H1 (cell line): ENCODE measurements around the gene TACC2. TPM values are rescaled to one million over a fixed set of nuclear protein-coding genes. Genes with fewer than 3 reads are reported as not detected.
"Not testable (repeated sequence)": the region's sequence is repeated elsewhere in the genome, so short reads cannot be mapped to it uniquely, and the experiment has no call there.

Experiments used
- CTCF ChIA-PET: fragments of 300-600 bp; sonication (Branson Sonifier 250); formaldehyde crosslinking; loops from one replicate; lab custom pipeline; 2021; ENCODE audit not compliant: partially characterized antibody; lab: Charles Lee
- POLR2A ChIA-PET: fragments of 300-600 bp; sonication (Branson Sonifier 250); formaldehyde crosslinking; loops from one replicate; lab custom pipeline; 2021; ENCODE audit warnings: inconsistent platforms; ENCODE audit not compliant: partially characterized antibody; lab: Charles Lee
- DNase-seq, 2 experiments: peaks; one replicate each; pipeline versions ENCODE4 v3.0.0 to v3.0.0-alpha.2; 2010 to 2022; ENCODE audit warnings: low spot score in 2 of 2, low read depth in 1 of 2, mixed read lengths in 1 of 2
- FAIRE-seq: peaks from 2 replicates; lab custom pipeline; 2011; peaks lifted over from hg19 to GRCh38; lab: Jason Lieb, UNC
- H2AFZ ChIP-seq: 2 replicates; pipeline ENCODE4 v1.8.1; 2012; ENCODE audit warnings: low read length, inconsistent platforms
- H2AK5ac ChIP-seq: 2 replicates; pipeline ENCODE4 v1.6.1; 2013; ENCODE audit warnings: low read depth, low read length
- H2BK120ac ChIP-seq: replicated peaks from 2 replicates; pipeline ENCODE3; 2013; ENCODE audit warnings: low read depth, low read length, inconsistent platforms
- H2BK12ac ChIP-seq: 2 replicates; pipeline ENCODE4 v1.6.1; 2013; ENCODE audit warnings: low read depth, low read length
- H2BK15ac ChIP-seq: 2 replicates; pipeline ENCODE4 v1.6.1; 2013; ENCODE audit warnings: low read length
- H2BK20ac ChIP-seq: 2 replicates; pipeline ENCODE4 v1.6.1; 2013; ENCODE audit warnings: low read length
- H2BK5ac ChIP-seq: 2 replicates; pipeline ENCODE4 v1.6.1; 2013; ENCODE audit warnings: low read depth, low read length
- H3K14ac ChIP-seq: 2 replicates; pipeline ENCODE4 v1.6.1; 2013; ENCODE audit warnings: inconsistent platforms; ENCODE audit not compliant: insufficient read length
- H3K18ac ChIP-seq: 2 replicates; pipeline ENCODE4 v1.6.1; 2013; ENCODE audit warnings: low read length; ENCODE audit errors: extremely low read depth
- H3K23ac ChIP-seq: 2 replicates; pipeline ENCODE4 v1.6.1; 2013; ENCODE audit warnings: inconsistent platforms; ENCODE audit not compliant: insufficient read length
- H3K23me2 ChIP-seq: 2 replicates; pipeline ENCODE4 v1.6.1; 2013; ENCODE audit warnings: low read depth, low read length
- H3K27ac ChIP-seq: 2 replicates; pipeline ENCODE4 v1.6.1; 2011; ENCODE audit warnings: low read depth, low read length, inconsistent platforms
- H3K27me3 ChIP-seq, 4 experiments: replicated peaks in 1 of 4; 1 replicate in 1 of 4; 2 replicates in 3 of 4; pipeline versions ENCODE4 v1.6.1 to v1.8.1; 2011 to 2013; ENCODE audit warnings: low read length in 3 of 4, mild to moderate bottlenecking in 3 of 4, inconsistent platforms in 2 of 4, mixed read lengths in 2 of 4, moderate library complexity in 1 of 4; ENCODE audit not compliant: control insufficient read depth in 3 of 4, insufficient read depth in 3 of 4; ENCODE audit errors: extremely low read depth in 1 of 4
- H3K36me3 ChIP-seq, 4 experiments: 2 replicates each; pipeline versions ENCODE4 v1.6.1 to v1.8.1; 2011 to 2013; ENCODE audit warnings: mild to moderate bottlenecking in 4 of 4, low read length in 3 of 4, moderate library complexity in 2 of 4, control low read depth in 1 of 4, inconsistent platforms in 1 of 4; ENCODE audit not compliant: insufficient read depth in 4 of 4, control insufficient read depth in 2 of 4
- H3K4ac ChIP-seq: replicated peaks from 2 replicates; pipeline ENCODE3; 2013; ENCODE audit warnings: low read length, low read depth, mixed read lengths, inconsistent platforms; ENCODE audit not compliant: insufficient read length
- H3K4me1 ChIP-seq, 4 experiments: replicated peaks in 1 of 4; 1 replicate in 1 of 4; 2 replicates in 3 of 4; pipeline versions ENCODE4 v1.6.1 to v1.8.1; 2011 to 2013; ENCODE audit warnings: low read length in 3 of 4, inconsistent platforms in 2 of 4, mixed read lengths in 1 of 4; ENCODE audit not compliant: insufficient read depth in 4 of 4, control insufficient read depth in 3 of 4
- H3K4me2 ChIP-seq, 2 experiments: 2 replicates each; pipeline versions ENCODE4 v1.6.1 to v1.8.1; 2011 to 2013; ENCODE audit warnings: low read depth in 2 of 2, low read length in 2 of 2, control low read depth in 1 of 2, inconsistent platforms in 1 of 2, mild to moderate bottlenecking in 1 of 2; ENCODE audit not compliant: insufficient read depth in 1 of 2
- H3K4me3 ChIP-seq, 4 experiments: fragments of 200-600, 300-600 bp in 1 of 4; sonication (generic), shearing (Covaris generic), sonication (Bioruptor Twin) in 1 of 4; 2 replicates each; pipeline versions ENCODE4 v1.5.1 to v1.8.1; 2011 to 2016; ENCODE audit warnings: low read length in 4 of 4, low read depth in 3 of 4, control low read depth in 2 of 4, inconsistent platforms in 2 of 4, mild to moderate bottlenecking in 2 of 4, mixed read lengths in 1 of 4, moderate library complexity in 1 of 4; ENCODE audit not compliant: insufficient read depth in 2 of 4; ENCODE audit errors: extremely low read depth in 1 of 4
- H3K56ac ChIP-seq: replicated peaks from 2 replicates; pipeline ENCODE3; 2013; ENCODE audit warnings: low read depth, mild to moderate bottlenecking, mixed read lengths, low read length, inconsistent platforms; ENCODE audit not compliant: insufficient read length
- H3K79me1 ChIP-seq: 2 replicates; pipeline ENCODE4 v1.6.1; 2013; ENCODE audit warnings: low read depth, low read length, control low read depth
- H3K79me2 ChIP-seq, 2 experiments: 2 replicates each; pipeline versions ENCODE4 v1.6.1 to v1.8.1; 2012 to 2013; ENCODE audit warnings: low read length in 2 of 2, mild to moderate bottlenecking in 2 of 2, inconsistent platforms in 1 of 2; ENCODE audit not compliant: insufficient read depth in 2 of 2, control insufficient read depth in 1 of 2
- H3K9ac ChIP-seq, 4 experiments: replicated peaks in 1 of 4; 1 replicate in 1 of 4; 2 replicates in 3 of 4; pipeline versions ENCODE4 v1.6.1 to v1.8.1; 2011 to 2013; ENCODE audit warnings: low read depth in 3 of 4, low read length in 3 of 4, control low read depth in 2 of 4, mild to moderate bottlenecking in 2 of 4, moderate library complexity in 2 of 4, inconsistent platforms in 1 of 4; ENCODE audit errors: extremely low read depth in 1 of 4
- H3K9me3 ChIP-seq, 2 experiments: 2 replicates each; pipeline versions ENCODE4 v1.6.1 to v1.8.1; 2012 to 2013; ENCODE audit warnings: mild to moderate bottlenecking in 2 of 2, moderate library complexity in 2 of 2, control low read depth in 1 of 2, inconsistent platforms in 1 of 2, low read depth in 1 of 2, low read length in 1 of 2, mixed read lengths in 1 of 2; ENCODE audit not compliant: insufficient read depth in 2 of 2
- H4K20me1 ChIP-seq, 2 experiments: replicated peaks in 1 of 2; 2 replicates each; pipeline versions ENCODE3 to v1.8.1; 2011 to 2013; ENCODE audit warnings: inconsistent platforms in 2 of 2, low read length in 2 of 2, mild to moderate bottlenecking in 1 of 2; ENCODE audit not compliant: insufficient read depth in 2 of 2, control insufficient read depth in 1 of 2
- H4K5ac ChIP-seq: 2 replicates; pipeline ENCODE4 v1.6.1; 2013; ENCODE audit warnings: low read length, low read depth, mixed read lengths, inconsistent platforms; ENCODE audit not compliant: insufficient read length
- H4K8ac ChIP-seq: 2 replicates; pipeline ENCODE4 v1.8.0; 2013; ENCODE audit warnings: mild to moderate bottlenecking, moderate library complexity, low read length, inconsistent platforms; ENCODE audit not compliant: insufficient read depth; ENCODE audit errors: extremely low read depth
- H4K91ac ChIP-seq: replicated peaks from 2 replicates; pipeline ENCODE3; 2013; ENCODE audit warnings: low read length, mixed read lengths, inconsistent platforms; ENCODE audit not compliant: insufficient read length
- RNF2 ChIP-seq: fragments of 200-900, 300-1000 bp; sonication (generic); IDR thresholded peaks from 2 replicates; pipeline ENCODE4 v1.7.1; 2016; ENCODE audit warnings: borderline replicate concordance, low read depth, mild to moderate bottlenecking, antibody characterized with exemption, low read length; ENCODE audit not compliant: poor library complexity, severe bottlenecking; ENCODE audit errors: missing control alignments
- WGBS, 2 experiments: shearing (Covaris generic) in 1 of 2; methylation state at CpG; one replicate each; pipeline versions ENCODE4 v1.1.6 to v1.1.7; 2013 to 2015; ENCODE audit warnings: low lambda C conversion rate in 2 of 2, mixed read lengths in 2 of 2, inconsistent platforms in 1 of 2, low coverage in 1 of 2, missing lambda C conversion rate in 1 of 2; ENCODE audit not compliant: insufficient replicate concordance in 2 of 2, insufficient coverage in 1 of 2, insufficient read length in 1 of 2; ENCODE audit errors: extremely low coverage in 1 of 2, missing lambda C conversion rate in 1 of 2; 5-methylcytosine and 5-hydroxymethylcytosine counted together
- polyA plus RNA-seq, 7 experiments: library from polyadenylated mRNA; depleted of rRNA in 3 of 7; stranded (reverse) in 5 of 7; unstranded in 2 of 7; fragments of >200 nt in 5 of 7; fragments of 200-250 nt in 2 of 7; gene quantifications; 1 replicate in 5 of 7; 2 replicates in 1 of 7; 4 replicates in 1 of 7; pipeline versions ENCODE4 v1.2.1 to v1.2.3, GENCODE V29; 2011 to 2013; ENCODE audit warnings: missing spikeins in 2 of 7, mixed read lengths in 2 of 7
- total RNA-seq: library from RNA; stranded (reverse); fragmentation: NEBNext Ultra II Directional; extraction: Animal tissue kit (Norgen Biotek cat#: 25700); gene quantifications from 2 replicates; pipeline ENCODE4 v1.2.1, GENCODE V29; 2021

The TACC2 gene
- total and polyA plus RNA-seq, 2 of the 8 experiments (the other 6 are each of a cell fraction or from before 2014, with no cell fraction given), result 21.2 to 46.6 TPM

DNA sequence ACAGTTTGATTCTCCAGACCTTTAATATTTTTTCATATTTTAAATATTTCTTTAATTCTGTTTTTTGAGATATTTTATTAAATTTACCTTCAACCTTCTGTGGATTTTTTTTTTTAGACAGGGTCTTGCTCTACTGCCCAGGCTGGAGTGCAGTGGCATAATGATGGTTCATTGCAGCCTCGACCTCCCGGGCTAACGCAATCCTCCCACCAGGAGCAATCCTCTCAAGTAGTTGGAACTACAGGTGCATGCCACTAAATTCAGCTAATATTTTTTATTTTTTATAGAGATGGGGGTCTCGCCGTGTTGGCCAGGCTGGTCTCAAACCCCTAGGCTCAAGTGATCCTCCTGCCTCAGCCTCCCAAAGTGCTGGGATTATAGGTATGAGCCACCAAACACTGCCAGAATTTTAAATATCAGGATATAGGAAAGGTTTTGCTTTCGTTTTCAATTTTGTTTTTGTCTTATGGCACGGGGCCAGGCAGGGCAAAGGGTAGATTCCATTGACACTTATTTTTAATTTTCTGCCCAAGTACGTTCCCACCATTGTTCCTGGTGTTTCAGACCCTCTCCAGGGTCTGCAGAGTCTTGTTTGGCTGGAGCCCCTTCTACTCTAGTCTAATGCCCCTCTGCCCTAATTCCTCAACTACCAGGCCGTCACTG, 1.2 kb downstream of the TACC2 start (continued):
- no peak for TF ChIP-seq RNF2
- TF ChIP-seq, all 59 proteins: peak for 0

DNA sequence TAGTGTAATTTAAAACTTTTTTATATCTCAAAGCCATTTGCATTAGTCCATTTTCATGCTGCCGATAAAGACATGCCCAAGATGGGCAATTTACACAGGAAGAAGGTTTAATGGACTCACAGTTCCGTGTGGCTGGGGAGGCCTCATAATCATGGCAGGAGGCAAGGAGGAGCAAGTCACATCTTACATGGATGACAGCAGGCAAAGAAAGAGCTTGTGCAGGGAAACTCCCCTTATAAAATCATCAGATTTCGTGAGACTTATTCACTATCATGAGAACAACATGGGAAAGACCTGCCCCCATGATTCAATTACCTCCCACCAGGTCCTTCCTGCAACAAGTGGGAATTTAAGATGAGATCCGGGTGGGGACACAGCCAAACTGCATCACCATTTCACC, 2.8 kb downstream of the TACC2 start:
- CTCF ChIA-PET, H3K23ac ChIP-seq, H2BK20ac ChIP-seq, H3K14ac ChIP-seq, H3K23me2 ChIP-seq, H3K9me3 ChIP-seq, FAIRE-seq, H3K4me2 ChIP-seq, H3K18ac ChIP-seq, H3K27ac ChIP-seq, DNase-seq, H3K79me1 ChIP-seq, H3K79me2 ChIP-seq, H2AFZ ChIP-seq, H4K8ac ChIP-seq, POLR2A ChIA-PET, H4K5ac ChIP-seq, H2BK5ac ChIP-seq, H2BK120ac ChIP-seq, H2AK5ac ChIP-seq, H4K20me1 ChIP-seq, H2BK15ac ChIP-seq, H3K4me3 ChIP-seq, H3K9ac ChIP-seq, H2BK12ac ChIP-seq, H3K36me3 ChIP-seq, H3K56ac ChIP-seq, H3K27me3 ChIP-seq, H3K4me1 ChIP-seq, H3K4ac ChIP-seq, H4K91ac ChIP-seq: not testable (repeated sequence)
- WGBS, 2 experiments, result 84% methylated on average over 4 of the region's 4 CpGs; no CpG with 5 or more reads in 1 of the 2 experiments
